Activated CD4-positive, alpha-beta T cell treated with anti-CD3 and anti-CD28 coated beads, Interleukin-10, Interleukin-2, amounts not matched to agents 100 ng/mL and 50 ng/mL, durations not matched to agents 16 hours and 8 hours (primary cell): ENCODE measurements around the gene POU3F2.

ENCODE experiments used
- DNase-seq: peaks from one replicate; pipeline ENCODE4 v3.0.0-alpha.2; 2020

Gene POU3F2

DNA sequence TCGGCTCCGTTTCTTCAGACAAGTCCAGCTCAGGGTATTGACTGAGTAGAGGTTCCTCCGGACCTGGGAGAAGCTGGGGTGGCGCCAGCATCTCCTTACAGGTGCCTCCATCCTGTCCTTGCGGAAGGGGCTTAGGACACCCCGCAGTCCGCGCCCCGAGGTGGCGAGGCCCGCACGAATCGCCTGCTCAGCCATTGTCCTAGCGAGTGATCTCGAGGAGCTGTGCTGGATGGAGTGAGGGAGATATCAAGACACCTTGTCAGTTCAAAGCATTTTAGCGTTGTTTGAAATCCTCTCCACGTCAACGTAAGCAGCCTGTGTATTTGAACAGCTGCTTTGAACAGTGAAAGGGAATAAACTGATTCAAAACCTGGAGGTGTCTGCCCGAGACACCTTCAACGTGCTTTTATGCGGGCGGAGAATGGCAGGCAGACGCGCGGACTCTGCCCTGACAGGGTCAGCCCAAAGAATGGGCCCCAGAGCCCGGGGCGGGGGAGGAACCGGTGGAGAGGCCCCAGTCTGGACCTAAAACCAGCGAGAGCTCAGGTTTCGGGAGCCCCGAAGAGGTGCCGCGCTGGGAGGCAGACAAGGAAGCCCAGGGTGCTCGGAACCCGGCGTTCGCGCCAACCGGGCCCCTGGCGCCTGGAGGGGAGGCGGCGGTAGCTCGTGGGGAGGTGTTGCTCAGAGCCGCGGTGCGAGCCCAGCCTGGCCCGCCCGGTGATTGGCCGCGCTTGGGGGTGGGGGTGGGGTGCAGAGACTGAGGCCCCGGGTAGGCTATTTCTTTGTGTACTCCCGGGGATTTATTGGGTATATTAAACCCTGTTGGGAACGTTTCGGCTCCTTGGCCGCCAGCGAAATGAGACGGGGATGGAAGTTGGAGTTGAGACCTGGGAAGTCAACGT, 3.1 kb upstream of the POU3F2 start:
- DNase-seq = no peak

- no peak for DNase-seq
Measured at GRCh38 chr6:98831959-98832283, 2.5 kb upstream of the POU3F2 start.

DNA sequence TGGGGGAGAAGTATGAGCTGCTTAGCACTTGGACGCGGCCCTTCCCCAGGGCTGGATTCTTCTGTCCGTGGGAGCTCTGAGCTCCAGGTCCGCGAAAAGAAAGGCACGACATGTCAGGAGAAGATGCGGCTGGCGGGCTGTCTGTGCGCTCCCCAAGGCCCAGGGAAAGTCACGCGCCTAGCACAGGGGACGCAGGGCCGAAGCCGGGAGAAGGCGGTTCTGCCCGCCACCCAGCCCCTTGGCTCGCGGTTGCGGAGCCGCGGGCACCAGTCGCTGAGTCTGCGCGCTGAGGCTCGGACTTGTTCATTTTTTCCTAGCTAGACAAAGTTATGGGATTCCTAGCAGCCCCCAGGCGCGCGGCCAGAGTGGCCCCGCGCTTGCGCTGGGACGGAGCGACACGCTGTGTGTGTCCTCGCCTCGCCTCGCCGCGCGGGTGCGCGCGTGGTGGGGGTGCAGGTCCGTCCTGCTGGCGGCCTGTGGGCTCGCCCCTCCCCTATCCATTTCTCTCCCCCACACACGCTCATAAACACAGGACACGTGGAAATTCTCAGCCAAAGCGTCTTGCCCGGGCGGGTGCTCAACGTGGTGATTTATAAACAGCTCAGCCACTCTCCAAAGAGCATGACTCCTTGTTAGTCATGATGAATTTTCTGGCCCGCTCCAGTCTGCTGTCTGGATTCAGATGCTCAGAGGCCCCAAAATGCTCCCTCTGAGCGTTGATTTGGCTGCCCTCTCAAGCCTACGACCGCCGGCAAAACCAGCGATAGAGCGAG, 1.9 kb upstream of the POU3F2 start:
- DNase-seq = no peak

DNA sequence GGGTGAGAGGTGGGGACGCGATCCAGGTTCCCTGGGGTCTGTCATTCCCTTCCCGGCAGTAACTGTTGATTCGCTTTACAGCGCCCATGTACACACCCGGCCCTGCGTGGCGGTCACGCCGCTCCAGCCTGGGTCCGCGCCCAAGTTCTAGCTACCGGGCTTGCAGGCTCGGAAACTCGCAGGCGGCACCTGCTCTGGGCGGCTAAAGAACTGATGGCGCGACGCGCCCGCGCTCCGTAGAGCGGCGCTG, 1.4 kb upstream of the POU3F2 start:
- DNase-seq = no peak

GRCh38 chr6:98833307-98834059, 891 bp upstream of the POU3F2 start:
- DNase-seq = no peak

- no peak for DNase-seq
Measured at GRCh38 chr6:98835149-98836024, 1.0 kb downstream of the POU3F2 start.

DNA sequence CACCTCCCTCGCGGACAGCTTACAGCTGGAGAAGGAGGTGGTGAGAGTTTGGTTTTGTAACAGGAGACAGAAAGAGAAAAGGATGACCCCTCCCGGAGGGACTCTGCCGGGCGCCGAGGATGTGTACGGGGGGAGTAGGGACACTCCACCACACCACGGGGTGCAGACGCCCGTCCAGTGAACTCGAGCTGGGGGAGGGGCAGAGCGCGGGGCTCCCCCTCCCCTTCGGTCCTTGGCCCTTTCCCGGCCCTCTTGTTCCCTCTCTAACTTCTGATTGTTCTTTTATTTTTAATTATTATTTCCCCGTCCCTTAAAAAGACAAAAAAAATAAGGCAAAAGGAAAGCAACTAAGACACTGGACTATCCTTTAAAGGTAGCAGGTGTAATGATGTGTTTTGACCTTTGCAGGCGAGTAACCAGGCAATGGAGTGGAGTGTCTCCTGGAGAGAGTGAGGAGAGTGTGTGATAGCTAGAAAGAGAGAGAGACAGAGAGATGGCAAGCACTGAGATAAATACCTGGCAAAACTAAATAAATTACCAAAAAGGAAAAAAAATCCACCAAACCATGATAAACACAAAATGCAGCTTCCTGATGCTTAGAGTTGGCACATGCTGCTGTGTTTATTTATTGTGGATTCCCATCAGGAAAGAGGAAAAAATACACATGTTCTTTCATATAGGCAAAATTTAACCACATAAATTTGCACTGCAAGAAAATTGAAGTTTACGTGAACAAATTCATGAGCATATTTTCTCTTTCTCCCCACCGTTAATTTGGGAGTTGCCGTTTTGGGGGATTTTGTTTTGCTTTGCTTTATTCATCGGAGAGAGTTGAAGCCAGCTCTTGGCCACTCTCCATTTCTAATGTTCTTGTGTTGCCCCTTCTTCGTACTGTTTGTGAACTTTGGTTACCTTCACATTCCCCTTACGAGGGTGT, 1.9 kb downstream of the POU3F2 start:
- no peak for DNase-seq

DNA sequence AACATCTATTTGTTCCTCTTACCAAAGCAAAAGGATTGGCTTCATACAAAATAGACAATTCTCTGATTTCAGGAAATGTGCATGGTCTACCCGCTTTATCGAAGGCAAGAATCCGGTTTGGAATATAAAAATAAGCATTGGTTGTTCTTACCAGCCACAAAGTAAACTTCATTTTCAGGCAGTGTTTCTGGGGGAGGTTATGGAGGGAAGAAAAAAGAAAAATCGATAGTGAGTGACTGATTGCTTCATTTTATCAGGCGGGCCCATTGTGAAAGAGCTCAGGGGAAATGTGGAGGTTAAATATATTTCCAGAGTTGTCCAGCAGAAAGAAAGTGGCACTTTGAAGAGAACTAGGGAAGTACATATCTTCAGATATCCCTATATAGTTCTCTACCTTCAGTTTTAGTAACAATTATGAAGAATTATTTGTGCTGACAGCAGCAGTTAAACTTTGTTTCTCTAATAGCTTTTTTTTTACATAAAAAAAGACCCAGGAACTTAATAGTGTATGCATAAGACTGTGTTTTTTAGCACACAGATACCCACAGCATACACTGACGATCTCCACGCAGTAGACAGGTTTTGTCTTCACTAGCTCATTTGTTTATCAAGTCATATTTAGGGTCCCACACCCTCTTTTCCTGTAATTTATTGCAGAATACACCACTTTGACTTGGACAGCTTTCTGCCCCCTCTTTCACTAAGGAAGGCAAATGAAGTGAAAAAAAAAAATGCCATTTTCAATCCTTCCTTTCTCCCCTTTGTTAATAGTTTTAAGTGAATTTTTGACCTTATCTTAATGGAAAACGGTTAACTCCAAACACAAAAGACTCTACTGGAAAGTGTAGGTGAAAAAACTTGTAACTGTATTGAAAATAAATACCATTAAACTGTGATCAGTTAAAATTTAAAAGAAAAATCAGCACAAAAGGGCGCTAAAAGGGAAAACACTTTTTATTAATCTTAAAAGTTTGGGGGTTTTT, 2.9 kb downstream of the POU3F2 start:
- DNase-seq = no peak

DNA sequence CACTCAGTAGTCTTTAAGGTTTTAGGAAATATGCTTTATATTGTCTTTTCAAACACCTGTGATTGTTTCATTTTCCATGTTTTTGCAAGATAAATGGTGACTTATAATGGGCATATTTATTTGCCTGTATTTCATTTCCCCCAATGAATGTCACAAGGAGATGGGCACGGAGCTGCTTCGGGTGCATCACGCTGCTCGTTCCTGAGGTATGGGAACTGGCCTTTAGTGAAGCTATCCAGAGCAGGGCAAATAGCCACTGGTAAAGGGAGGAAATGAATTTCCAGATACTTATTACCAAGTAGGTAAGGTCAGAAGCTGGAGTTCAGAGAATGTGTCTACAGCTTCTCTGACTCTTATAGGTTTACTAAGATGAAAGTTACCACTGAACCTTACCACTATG, 3.7 kb downstream of the POU3F2 start:
- DNase-seq = no peak

DNA sequence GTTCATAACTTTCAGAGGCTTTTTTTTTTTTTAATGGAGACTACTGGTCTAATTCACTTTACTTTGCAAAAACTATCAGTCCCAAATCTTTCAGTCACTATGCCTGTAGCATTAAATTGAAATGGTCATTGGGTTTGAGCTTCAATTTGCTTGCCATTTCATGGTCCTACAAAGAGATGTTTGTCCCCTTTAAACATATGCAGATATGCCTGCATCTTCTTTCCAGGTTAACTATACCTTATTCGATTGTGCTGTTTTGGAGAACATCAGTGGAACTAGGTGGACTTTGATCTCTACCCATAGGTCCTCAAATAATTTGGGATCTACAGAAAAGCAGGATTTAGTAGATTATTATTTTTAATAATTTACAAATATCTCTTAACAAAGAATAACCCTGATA, 4.6 kb downstream of the POU3F2 start:
- no peak for DNase-seq

DNA sequence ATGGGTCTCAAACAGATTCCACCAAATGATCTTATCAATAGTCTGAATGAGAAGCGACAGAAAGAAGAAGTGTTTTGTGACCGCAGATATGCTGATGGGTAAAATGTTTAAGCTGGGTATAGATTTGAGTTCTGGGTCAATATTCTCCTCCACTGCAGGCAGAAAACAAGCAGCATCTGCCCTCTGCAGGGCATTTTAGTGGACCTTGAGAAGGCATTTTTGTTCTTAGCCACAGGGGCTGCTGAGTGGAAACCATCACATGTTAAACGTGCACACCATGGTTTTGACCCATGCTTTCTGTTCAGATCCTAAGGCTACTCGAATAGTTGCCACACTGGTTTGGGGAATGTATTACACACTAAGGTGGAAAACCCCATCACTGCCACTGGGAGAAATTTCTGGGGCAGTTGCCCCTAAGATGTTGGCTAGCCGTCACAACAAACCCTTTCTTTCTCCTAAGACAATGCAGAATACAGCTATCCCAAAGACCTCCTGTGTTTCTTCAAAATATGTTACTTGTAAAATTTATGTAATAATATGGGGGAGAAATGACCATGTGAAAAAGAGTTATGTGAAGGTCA, 5.5 kb downstream of the POU3F2 start:
- DNase-seq = no peak

DNA sequence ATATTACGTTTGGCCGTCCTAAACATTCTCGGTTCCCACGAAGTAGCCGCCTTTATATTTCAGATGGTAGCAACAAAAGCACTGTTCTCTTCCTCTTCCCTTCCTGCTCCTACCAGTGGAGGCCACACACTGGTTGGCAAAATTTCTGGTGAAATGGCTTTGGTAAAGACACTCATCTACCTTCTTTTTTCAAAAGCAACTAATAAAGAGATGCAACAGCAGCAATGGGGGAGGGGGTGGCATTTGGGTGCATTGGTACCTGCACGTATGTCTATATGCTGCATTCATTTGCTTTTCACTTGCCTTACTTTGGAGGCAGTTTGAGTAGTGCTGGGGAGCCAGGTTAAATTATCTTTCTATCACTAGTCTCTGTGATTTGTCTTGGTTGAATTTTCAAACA, 6.0 kb downstream of the POU3F2 start:
- DNase-seq = no peak

DNA sequence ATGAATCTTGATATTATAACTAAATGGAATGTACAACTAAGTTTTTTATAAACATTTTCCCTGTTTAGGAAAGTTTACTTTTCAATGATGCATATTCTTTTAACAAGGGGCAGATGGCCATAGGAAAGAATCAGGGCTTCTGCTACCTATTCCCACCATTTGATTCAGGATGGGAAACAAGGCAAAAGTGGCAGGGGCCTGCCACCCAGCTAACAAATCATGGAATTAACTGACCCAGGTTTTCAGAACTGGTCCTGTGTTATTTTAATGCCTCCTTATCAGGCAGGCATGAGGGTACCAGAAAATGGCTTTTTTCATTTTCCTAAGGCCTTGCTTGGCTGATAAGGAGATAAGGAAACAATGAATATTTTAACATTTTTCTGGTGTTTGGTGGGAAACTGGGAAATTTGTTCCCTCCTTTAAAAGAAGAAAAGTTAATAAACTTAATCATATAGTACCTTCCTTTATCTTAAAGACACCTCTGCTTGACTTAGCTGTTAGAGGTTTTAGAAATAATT, 6.7 kb downstream of the POU3F2 start:
- DNase-seq = no peak

DNA sequence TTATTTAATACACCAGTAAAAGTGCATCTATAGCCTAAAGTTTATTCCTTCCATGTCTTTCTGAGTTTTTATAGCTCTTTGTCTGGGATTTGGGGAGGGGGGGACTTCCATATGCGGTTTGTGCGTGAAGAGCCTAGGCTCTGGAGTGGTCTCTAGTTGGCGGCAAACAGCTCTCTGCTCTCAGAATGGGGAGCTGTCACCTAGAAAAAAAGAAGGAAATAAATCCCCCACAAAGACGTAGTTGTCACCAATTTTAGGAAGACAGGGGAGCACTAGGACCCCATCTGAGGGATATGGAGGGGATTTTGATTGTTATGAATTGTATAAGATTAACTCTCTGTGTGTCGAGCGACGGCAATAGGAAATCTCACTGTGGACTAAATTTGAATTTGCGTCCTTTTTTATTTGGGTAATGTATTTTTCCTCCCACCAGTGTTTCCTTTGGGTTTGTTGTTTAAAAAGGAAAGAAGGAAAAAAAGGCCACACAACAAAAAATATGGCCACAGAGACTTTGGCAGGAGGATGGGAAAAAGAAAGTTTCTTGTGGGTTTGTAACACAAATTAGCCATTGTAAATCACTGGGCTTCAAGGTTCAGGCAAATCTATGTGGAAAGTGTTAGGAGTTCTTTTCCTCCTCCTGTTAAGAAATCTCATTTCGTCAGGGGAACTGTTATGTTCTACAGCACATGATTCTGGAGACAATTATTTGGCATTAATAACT, 7.4 kb downstream of the POU3F2 start:
- no peak for DNase-seq

- no peak for DNase-seq
Measured at GRCh38 chr6:98842342-98843180, 8.2 kb downstream of the POU3F2 start.

DNA sequence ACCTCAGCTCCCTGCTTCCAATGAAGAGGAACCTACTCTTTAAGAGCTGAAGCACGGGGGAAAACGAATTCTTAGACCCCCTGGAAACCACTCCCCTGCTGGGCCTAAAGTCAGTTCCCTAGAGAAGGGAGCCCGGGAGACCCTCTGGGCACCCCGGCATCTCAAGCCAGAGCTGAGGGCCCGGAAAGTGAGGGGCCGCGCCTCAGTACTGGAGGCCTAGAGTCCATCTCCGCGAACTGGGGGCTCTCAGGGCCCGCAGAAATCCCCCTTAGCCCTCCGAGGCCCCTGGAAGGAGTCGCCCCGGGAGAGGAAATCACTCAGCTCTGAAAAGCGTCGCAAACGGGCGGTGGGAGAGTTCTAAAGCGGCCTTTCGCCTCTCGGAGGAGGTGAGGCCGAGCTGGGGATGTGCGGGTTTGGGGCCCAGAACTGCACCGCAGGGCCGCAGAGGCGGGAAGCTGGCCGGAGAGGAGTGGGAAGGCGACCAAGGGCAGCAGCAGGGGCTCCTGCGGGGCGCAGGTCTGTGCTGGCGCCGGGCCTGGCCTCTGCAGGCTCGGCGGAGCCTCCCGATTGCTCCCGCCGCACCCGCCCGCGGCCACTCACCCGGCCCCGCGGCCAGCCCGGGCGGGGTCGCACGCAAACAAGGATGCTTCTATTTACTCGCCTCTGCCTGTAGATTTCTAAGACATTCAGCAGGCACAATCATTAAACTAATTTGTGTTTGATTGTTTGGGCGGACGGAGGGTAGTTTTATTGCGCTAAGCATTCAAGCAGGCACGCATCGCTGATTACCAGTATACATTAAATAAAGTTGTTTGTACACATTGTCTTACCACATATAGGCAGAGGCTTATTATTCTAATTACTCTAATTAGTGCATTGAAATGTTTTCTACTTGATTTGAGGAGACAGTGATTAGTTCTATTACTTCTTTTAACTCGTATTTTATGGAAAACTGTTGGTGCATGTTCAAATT, 9.2 kb downstream of the POU3F2 start:
- no peak for DNase-seq
